GM21529 (cell line): ENCODE results near the gene KCNJ11.
A peak's percentile ranks its signal among the peaks of the same experiment; 100 is the strongest.

Experiments
- ATAC-seq: cut with Tn5 transposase; IDR thresholded peaks from one replicate; pipeline ENCODE4 v1.9.1; 2021; ENCODE audit not compliant: unreplicated experiment

KCNJ11 gene

GRCh38 chr11:17392872-17393271 is 4.4 kb upstream of the KCNJ11 start:
- no peak for ATAC-seq

GRCh38 chr11:17391493-17392355 is 3.3 kb upstream of the KCNJ11 start:
- ATAC-seq = no peak

GRCh38 chr11:17389957-17390649 is 1.6 kb upstream of the KCNJ11 start:
- no peak for ATAC-seq

GRCh38 chr11:17389211-17389956 is 925 bp upstream of the KCNJ11 start:
- peak; percentile 67 for ATAC-seq

- no peak for ATAC-seq
Measured at GRCh38 chr11:17387811-17388210, 648 bp downstream of the KCNJ11 start.

- ATAC-seq = no peak
Measured at GRCh38 chr11:17387254-17387653, 1.2 kb downstream of the KCNJ11 start.

GRCh38 chr11:17386331-17387084 is 2.0 kb downstream of the KCNJ11 start:
- ATAC-seq = peak; percentile 54

GRCh38 chr11:17385926-17386325 is 2.5 kb downstream of the KCNJ11 start:
- no peak for ATAC-seq

GRCh38 chr11:17385492-17385891 is 3.0 kb downstream of the KCNJ11 start:
- ATAC-seq = no peak

- ATAC-seq = peak; percentile 56
Measured at GRCh38 chr11:17384002-17384511, 4.4 kb downstream of the KCNJ11 start.

GRCh38 chr11:17383461-17383860 is 5.0 kb downstream of the KCNJ11 start:
- ATAC-seq = peak; percentile 7

GRCh38 chr11:17382046-17382728 is 6.3 kb downstream of the KCNJ11 start:
- no peak for ATAC-seq

- no peak for ATAC-seq
Measured at GRCh38 chr11:17381156-17381555, 7.3 kb downstream of the KCNJ11 start.

- no peak for ATAC-seq
Measured at GRCh38 chr11:17379383-17380180, 8.9 kb downstream of the KCNJ11 start.

- ATAC-seq = no peak
Measured at GRCh38 chr11:17378655-17379054, 9.8 kb downstream of the KCNJ11 start.

- ATAC-seq = no peak
Measured at GRCh38 chr11:17376493-17376892, 12.0 kb downstream of the KCNJ11 start.

GRCh38 chr11:17375547-17375946 is 12.9 kb downstream of the KCNJ11 start:
- ATAC-seq = no peak

GRCh38 chr11:17371614-17372013 is 16.8 kb downstream of the KCNJ11 start:
- no peak for ATAC-seq

- no peak for ATAC-seq
Measured at GRCh38 chr11:17369684-17370243, 18.7 kb downstream of the KCNJ11 start.
